HepG2 (cell line): ENCODE measurements around the gene ANKZF1. TPM values are rescaled to one million over a fixed set of nuclear protein-coding genes. Genes with fewer than 3 reads are reported as not detected.

Experiments
- ATAC-seq: fragments of 200-7000 bp; cut with Tn5 transposase; 3 replicates; pipeline ENCODE4 v1.9.1; 2020; ENCODE audit warnings: mild to moderate bottlenecking, moderate library complexity
- BruUV-seq: library from RNA; stranded (reverse); fragments of 400-500 nt; replicated peaks from 2 replicates; lab custom pipeline; 2021; lab: Mats Ljungman, UMichigan
- CTCF ChIA-PET: fragments of 300-600 bp; formaldehyde crosslinking; extraction: SDS; loops from one replicate; lab custom pipeline; 2021; ENCODE audit warnings: low total read pairs, inconsistent platforms, low intra/inter-chr PET ratio; lab: Yijun Ruan, JAX
- POLR2A ChIA-PET: fragments of 350-600 bp; sonication (Branson Sonifier 250); formaldehyde crosslinking; loops from one replicate; lab custom pipeline; 2020; ENCODE audit warnings: antibody characterized with exemption, inconsistent platforms; lab: Yijun Ruan, JAX
- DNase-seq: peaks from one replicate; pipeline ENCODE4 v3.0.0-alpha.2; 2015; ENCODE audit warnings: low spot score
- FAIRE-seq: peaks from 3 replicates; lab custom pipeline; 2011; peaks lifted over from hg19 to GRCh38; lab: Jason Lieb, UNC
- H2AFZ ChIP-seq: one replicate; pipeline ENCODE4 v1.6.1; 2011; ENCODE audit warnings: low read length, inconsistent platforms
- H3K27ac ChIP-seq: fragments of 300-600 bp; 3 replicates; pipeline ENCODE4 v1.8.0; 2011; ENCODE audit warnings: mixed run types, mild to moderate bottlenecking, mixed read lengths, low read length, inconsistent platforms; ENCODE audit not compliant: insufficient read depth; ENCODE audit errors: extremely low read length
- H3K27me3 ChIP-seq, 2 experiments: fragments of 200-600 bp in 1 of 2; 2 replicates in 1 of 2; 3 replicates in 1 of 2; pipeline versions ENCODE4 v1.6.0 to v1.8.0; 2011; ENCODE audit warnings: low read length in 2 of 2, mild to moderate bottlenecking in 2 of 2, moderate library complexity in 2 of 2, inconsistent platforms in 1 of 2; ENCODE audit not compliant: insufficient read depth in 2 of 2, control insufficient read depth in 1 of 2
- H3K36me3 ChIP-seq, 2 experiments: fragments of 200-600 bp in 1 of 2; replicated peaks in 1 of 2; 2 replicates in 1 of 2; 3 replicates in 1 of 2; pipeline versions ENCODE4 v1.5.1 to v1.8.0; 2011; ENCODE audit warnings: low read length in 2 of 2, inconsistent platforms in 1 of 2; ENCODE audit not compliant: insufficient read depth in 2 of 2, control insufficient read depth in 1 of 2
- H3K4me1 ChIP-seq: 2 replicates; pipeline ENCODE4 v1.5.1; 2012; ENCODE audit warnings: low read length, inconsistent platforms; ENCODE audit not compliant: insufficient read depth
- H3K4me2 ChIP-seq: 2 replicates; pipeline ENCODE4 v1.6.0; 2011; ENCODE audit warnings: low read depth, low read length, inconsistent platforms
- H3K4me3 ChIP-seq, 3 experiments: fragments of 200-600 bp in 1 of 3; sonication (generic), shearing (Covaris generic) in 1 of 3; replicated peaks in 1 of 3; 2 replicates each; pipeline ENCODE4 v1.5.1; 2011 to 2016; ENCODE audit warnings: low read length in 3 of 3, inconsistent platforms in 2 of 3, low read depth in 2 of 3, mild to moderate bottlenecking in 2 of 3, control low read depth in 1 of 3, mixed read lengths in 1 of 3; ENCODE audit not compliant: insufficient read depth in 1 of 3
- H3K79me2 ChIP-seq: one replicate; pipeline ENCODE4 v1.6.1; 2011; ENCODE audit warnings: low read length, inconsistent platforms; ENCODE audit not compliant: insufficient read depth
- H3K9ac ChIP-seq: 2 replicates; pipeline ENCODE4 v1.6.0; 2011; ENCODE audit warnings: mild to moderate bottlenecking, low read depth, low read length, inconsistent platforms; ENCODE audit not compliant: insufficient read depth
- H3K9me3 ChIP-seq: 2 replicates; pipeline ENCODE4 v1.5.1; 2012; ENCODE audit warnings: mild to moderate bottlenecking, low read length
- H4K20me1 ChIP-seq: 2 replicates; pipeline ENCODE4 v1.6.0; 2011; ENCODE audit warnings: inconsistent platforms, mild to moderate bottlenecking, low read length, moderate library complexity; ENCODE audit not compliant: insufficient read depth
- KAT2B ChIP-seq: fragments of 150-350 bp; IDR thresholded peaks from 2 replicates; pipeline ENCODE4 v1.6.1; 2014; ENCODE audit warnings: low read depth, low read length, borderline replicate concordance
- KDM6A ChIP-seq: IDR thresholded peaks from 2 replicates; pipeline ENCODE4 v1.6.1; 2016; ENCODE audit warnings: low read depth
- MBNL3 ChIP-seq: fragments of 250-450 bp; sonication (Bioruptor Pico); conservative IDR thresholded peaks from 2 replicates; pipeline ENCODE4 v1.8.0; 2022; ENCODE audit warnings: mild to moderate bottlenecking, inconsistent platforms
- NFE2 ChIP-seq: sonication (generic); formaldehyde crosslinking; IDR thresholded peaks from 2 replicates; pipeline ENCODE4 v1.4.0; 2020; ENCODE audit warnings: missing genetic modification reagents
- NR1H2 ChIP-seq: sonication (generic); formaldehyde crosslinking; IDR thresholded peaks from 2 replicates; pipeline ENCODE4 v1.8.1; 2022; ENCODE audit warnings: low read depth, missing genetic modification reagents, borderline replicate concordance
- ZNF230 ChIP-seq: sonication (generic); formaldehyde crosslinking; IDR thresholded peaks from 2 replicates; pipeline ENCODE4 v1.4.0; 2020; ENCODE audit warnings: mild to moderate bottlenecking, missing genetic modification reagents
- ZNF24 ChIP-seq: fragments of 450-650 bp; IDR thresholded peaks from 2 replicates; pipeline ENCODE4 v1.6.1; 2017; ENCODE audit warnings: antibody characterized with exemption, mild to moderate bottlenecking
- ZNF350 ChIP-seq: sonication (generic); formaldehyde crosslinking; IDR thresholded peaks from 2 replicates; pipeline ENCODE4 v1.4.0; 2020; ENCODE audit warnings: mild to moderate bottlenecking, low read depth, missing genetic modification reagents, borderline replicate concordance
- ZNF431 ChIP-seq: sonication (generic); formaldehyde crosslinking; IDR thresholded peaks from 2 replicates; pipeline ENCODE4 v1.9.0; 2022; ENCODE audit warnings: missing genetic modification reagents, low read depth, mild to moderate bottlenecking, borderline replicate concordance
- ZNF674 ChIP-seq: sonication (generic); formaldehyde crosslinking; IDR thresholded peaks from 2 replicates; pipeline ENCODE4 v1.5.0; 2020; ENCODE audit warnings: low read depth, mild to moderate bottlenecking, missing genetic modification reagents
- ZNF746 ChIP-seq: sonication (generic); formaldehyde crosslinking; IDR thresholded peaks from 2 replicates; pipeline ENCODE4 v1.8.0; 2022; ENCODE audit warnings: mild to moderate bottlenecking, missing genetic modification reagents
- WGBS: methylation state at CpG from one replicate; pipeline ENCODE4 v1.1.6; 2017; ENCODE audit warnings: low lambda C conversion rate; 5-methylcytosine and 5-hydroxymethylcytosine counted together
- in situ Hi-C: cut with HindIII; loops from 2 replicates; pipeline ENCODE4 v1.10.0; 2017; ENCODE audit warnings: low pct_unique_long_range_greater_than_20kb; ENCODE audit not compliant: extremely low pct_ligation_motif_present
- intact Hi-C: fragments of 100-400 bp; cut with micrococcal nuclease; formaldehyde crosslinking; loops from one replicate; pipeline ENCODE4 v1.10.0; 2022; ENCODE audit not compliant: unreplicated experiment
- polyA plus RNA-seq, 8 experiments: library from polyadenylated mRNA; depleted of rRNA in 3 of 8; stranded (reverse) in 7 of 8; unstranded in 1 of 8; fragments of >200 nt; fragmentation: Illumina TruSeq in 4 of 8; extraction: Trizol in 4 of 8; gene quantifications; 2 replicates each; pipeline versions ENCODE4 v1.2.1 to v1.2.3, GENCODE V29; 2011 to 2016; ENCODE audit warnings: low read depth in 4 of 8, missing spikeins in 1 of 8, mixed read lengths in 1 of 8; ENCODE audit not compliant: insufficient read depth in 1 of 8
- total RNA-seq, 5 experiments: library from RNA; depleted of rRNA; stranded (reverse); fragments of >200 nt; fragmentation: Illumina TruSeq; extraction: Trizol; gene quantifications; 2 replicates each; pipeline ENCODE4 v1.2.3, GENCODE V29; 2016; ENCODE audit warnings: low read depth in 1 of 5
- TF ChIP-seq, protein P1 (sequence below): sonication (generic); formaldehyde crosslinking; IDR thresholded peaks from 2 replicates; pipeline ENCODE4 v1.5.1; 2020; ENCODE audit warnings: mild to moderate bottlenecking, missing genetic modification reagents
- TF ChIP-seq, protein P2 (sequence below): IDR thresholded peaks from 2 replicates; pipeline ENCODE4 v1.6.1; 2018; ENCODE audit warnings: missing genetic modification reagents, mild to moderate bottlenecking, missing compliant biosample characterization

Gene ANKZF1
- total and polyA plus RNA-seq, 2 of the 13 experiments (the other 11 are each of a cell fraction or from before 2014, with no cell fraction given), result 25.3 to 128 TPM

DNA sequence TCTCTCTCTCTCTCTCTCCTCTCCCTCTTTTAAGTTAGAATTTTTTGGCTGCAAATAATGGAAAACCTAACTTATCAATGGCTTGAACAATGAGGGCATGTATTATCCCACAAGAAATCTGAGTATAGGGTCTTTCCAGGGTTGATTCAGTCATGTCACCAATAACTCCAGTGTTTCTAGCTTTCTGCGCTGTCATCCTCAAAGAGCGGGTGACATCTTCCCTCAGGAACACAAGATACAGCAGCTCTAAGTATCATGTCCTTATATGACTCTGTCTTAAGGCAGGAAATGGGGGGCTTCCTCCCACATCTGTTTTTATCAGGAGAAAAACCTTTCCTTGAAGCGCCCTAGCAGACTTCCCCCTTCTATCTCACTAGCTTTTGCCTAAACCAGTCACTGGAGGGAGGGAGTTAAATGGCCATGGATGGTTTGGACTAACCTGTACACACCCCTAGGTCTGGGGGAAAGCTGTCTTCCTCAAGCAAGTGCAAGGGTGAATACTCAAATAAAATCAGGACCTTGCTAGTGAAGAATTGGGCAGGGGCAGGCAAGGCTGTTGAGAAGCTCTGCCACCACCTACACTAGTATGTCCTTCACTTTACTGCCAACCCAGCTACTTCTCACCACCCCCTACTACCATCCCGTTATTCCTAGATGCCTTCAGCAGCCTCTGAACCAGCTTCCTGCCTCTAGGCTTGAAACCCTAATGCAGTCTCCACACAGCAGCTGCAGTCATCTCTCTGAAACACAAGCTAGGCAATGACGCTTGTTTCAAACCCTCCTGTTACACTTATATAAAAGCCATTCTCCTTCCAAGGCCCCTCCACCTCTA lies 31.6 kb downstream of the ANKZF1 start:
- no peaks in the 10 kb centered on the region for H3K36me3 ChIP-seq
- no peak overlapping the region for H3K4me3 ChIP-seq
- DNase-seq (no peak), ATAC-seq (peak; percentile 39; the same call in 2 of the 3 replicates), FAIRE-seq (no peak)
- no peak overlapping the region for H3K4me2 ChIP-seq
- H4K20me1 ChIP-seq, result no peaks in the 10 kb centered on the region
- no peak overlapping the region for H3K27ac ChIP-seq
- ChIA-PET CTCF (no interaction called here), POLR2A (interaction anchor here (1.0 to 3.3 kb wide), 6 partner anchors 9 to 84 kb away, joined by 3 to 21 read pairs (median 3); partner anchors contain the start of genes ANKZF1, ATG9A, CNPPD1 and GLB1L)
- H2AFZ ChIP-seq, result no peak overlapping the region
- no peaks in the 10 kb centered on the region for H3K9me3 ChIP-seq
- H3K9ac ChIP-seq, result no peak overlapping the region
- TF ChIP-seq ZNF746 (CRISPR knock-in tag), result no peak
- TF ChIP-seq ZNF350 (CRISPR knock-in tag), result no peak
- no peak for TF ChIP-seq ZNF431 (CRISPR knock-in tag)
- no peak for TF ChIP-seq MBNL3
- no peaks in the 10 kb centered on the region for H3K79me2 ChIP-seq
- in situ Hi-C loops, result no loop called here
- no TSS peak for BruUV-seq
- peaks cover 2 to 38% of the 10 kb centered on the region in 2 experiments; a peak in 4 of 5 replicates for H3K27me3 ChIP-seq
- intact Hi-C loops, result no loop called here
- WGBS, result 36% methylated on average over 5 of the region's 5 CpGs
- peaks cover 9% of the 10 kb centered on the region; the same call in 1 of the 2 replicates for H3K4me1 ChIP-seq

DNA sequence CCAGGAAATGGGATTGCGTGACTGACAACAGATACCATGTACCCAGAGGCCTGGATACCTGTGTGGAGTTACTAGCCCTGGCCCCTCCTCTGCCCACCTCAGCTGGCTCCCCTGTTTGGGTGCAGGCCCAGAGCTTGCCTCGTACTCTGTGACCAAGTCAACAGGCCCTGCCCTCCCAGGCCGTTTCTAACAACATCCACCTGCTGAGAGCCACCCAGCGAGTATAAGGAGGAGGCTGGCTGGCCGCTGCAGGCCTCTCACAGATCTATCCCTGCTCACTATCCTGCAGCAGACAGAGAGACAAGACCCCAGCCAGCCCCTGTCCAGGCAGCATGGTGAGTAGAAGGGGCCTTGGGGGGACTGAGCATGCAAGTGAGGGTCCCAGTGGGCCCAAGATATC lies 36.6 kb downstream of the ANKZF1 start:
- no TSS peak for BruUV-seq

More for the DNA sequence above, 36.6 kb downstream of the ANKZF1 start:
- in situ Hi-C loops (no loop called here), intact Hi-C loops (no loop called here)
- Histone ChIP-seq H3K9ac (no peak overlapping the region), H4K20me1 (no peaks in the 10 kb centered on the region), H3K4me2 (no peak overlapping the region), H3K4me3 (no peak overlapping the region), H3K27ac (no peak overlapping the region), H3K36me3 (no peaks in the 10 kb centered on the region), H3K27me3 (peaks cover 2 to 25% of the 10 kb centered on the region in 2 experiments; a peak in 2 of 5 replicates), H2AFZ (no peak overlapping the region), H3K4me1 (peaks cover 26% of the 10 kb centered on the region), H3K9me3 (no peaks in the 10 kb centered on the region), H3K79me2 (no peaks in the 10 kb centered on the region)
- POLR2A ChIA-PET, result interaction anchor here (1.4 kb wide), 1 partner anchor 12 kb away, joined by 5 read pairs; the partner anchor contains the start of gene DNAJB2
- ATAC-seq (no peak), FAIRE-seq (no peak), DNase-seq (no peak)
- TF ChIP-seq ZNF24, result no peak
- TF ChIP-seq, protein P1, sequence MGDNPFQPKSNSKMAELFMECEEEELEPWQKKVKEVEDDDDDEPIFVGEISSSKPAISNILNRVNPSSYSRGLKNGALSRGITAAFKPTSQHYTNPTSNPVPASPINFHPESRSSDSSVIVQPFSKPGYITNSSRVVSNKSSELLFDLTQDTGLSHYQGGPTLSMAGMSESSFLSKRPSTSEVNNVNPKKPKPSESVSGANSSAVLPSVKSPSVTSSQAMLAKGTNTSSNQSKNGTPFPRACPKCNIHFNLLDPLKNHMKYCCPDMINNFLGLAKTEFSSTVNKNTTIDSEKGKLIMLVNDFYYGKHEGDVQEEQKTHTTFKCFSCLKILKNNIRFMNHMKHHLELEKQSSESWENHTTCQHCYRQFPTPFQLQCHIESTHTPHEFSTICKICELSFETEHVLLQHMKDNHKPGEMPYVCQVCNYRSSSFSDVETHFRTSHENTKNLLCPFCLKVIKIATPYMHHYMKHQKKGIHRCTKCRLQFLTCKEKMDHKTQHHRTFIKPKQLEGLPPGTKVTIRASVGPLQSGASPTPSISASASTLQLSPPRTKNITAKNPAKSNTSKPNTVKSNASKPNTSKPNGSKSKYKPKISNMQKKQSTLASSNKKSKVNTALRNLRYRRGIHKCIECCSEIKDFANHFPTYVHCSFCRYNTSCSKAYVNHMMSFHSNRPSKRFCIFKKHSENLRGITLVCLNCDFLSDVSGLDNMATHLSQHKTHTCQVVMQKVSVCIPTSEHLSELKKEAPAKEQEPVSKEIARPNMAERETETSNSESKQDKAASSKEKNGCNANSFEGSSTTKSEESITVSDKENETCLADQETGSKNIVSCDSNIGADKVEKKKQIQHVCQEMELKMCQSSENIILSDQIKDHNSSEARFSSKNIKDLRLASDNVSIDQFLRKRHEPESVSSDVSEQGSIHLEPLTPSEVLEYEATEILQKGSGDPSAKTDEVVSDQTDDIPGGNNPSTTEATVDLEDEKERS (CRISPR knock-in tag), result no peak
- TF ChIP-seq NR1H2, result no peak
- no peak for TF ChIP-seq KDM6A
- no peak for TF ChIP-seq KAT2B
- TF ChIP-seq, protein P2, sequence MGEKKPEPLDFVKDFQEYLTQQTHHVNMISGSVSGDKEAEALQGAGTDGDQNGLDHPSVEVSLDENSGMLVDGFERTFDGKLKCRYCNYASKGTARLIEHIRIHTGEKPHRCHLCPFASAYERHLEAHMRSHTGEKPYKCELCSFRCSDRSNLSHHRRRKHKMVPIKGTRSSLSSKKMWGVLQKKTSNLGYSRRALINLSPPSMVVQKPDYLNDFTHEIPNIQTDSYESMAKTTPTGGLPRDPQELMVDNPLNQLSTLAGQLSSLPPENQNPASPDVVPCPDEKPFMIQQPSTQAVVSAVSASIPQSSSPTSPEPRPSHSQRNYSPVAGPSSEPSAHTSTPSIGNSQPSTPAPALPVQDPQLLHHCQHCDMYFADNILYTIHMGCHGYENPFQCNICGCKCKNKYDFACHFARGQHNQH, result no peak
- TF ChIP-seq NFE2, result no peak
- no peak for TF ChIP-seq ZNF230 (CRISPR knock-in tag)
- no peak for TF ChIP-seq ZNF674 (CRISPR knock-in tag)
- WGBS, result 20% methylated on average over 3 of the region's 5 CpGs
- CTCF ChIA-PET, result no interaction called here
